Right renal cortex interstitium (tissue), 3 donors: ENCODE results near the gene RAD18. TPM values are rescaled to one million over a fixed set of nuclear protein-coding genes. Genes with fewer than 3 reads are reported as not detected.

ENCODE experiments used
- DNase-seq, 3 donors: peaks; one replicate each; pipeline ENCODE4 v3.0.0-alpha.2; 2013; ENCODE audit warnings: low read depth in 3 of 3, low spot score in 2 of 3
- polyA plus RNA-seq, 3 donors: library from polyadenylated mRNA; unstranded; fragments of 120-200 nt; gene quantifications; one replicate each; pipeline ENCODE4 v1.2.1, GENCODE V29; 2013; ENCODE audit not compliant: insufficient read length in 3 of 3

Gene RAD18
- polyA plus RNA-seq, 3 donors = 9.6 to 12.1 (median 11.7) TPM

GRCh38 chr3:8839607-8840325 lies 123.5 kb downstream of the RAD18 start:
- DNase-seq = no peak

- no peak for DNase-seq
Measured at GRCh38 chr3:8838765-8839423, 124.4 kb downstream of the RAD18 start.

- DNase-seq = no peak
Measured at GRCh38 chr3:8838234-8838633, 125.0 kb downstream of the RAD18 start.

GRCh38 chr3:8837162-8837561 lies 126.1 kb downstream of the RAD18 start:
- no peak for DNase-seq

GRCh38 chr3:8836096-8836495 lies 127.2 kb downstream of the RAD18 start:
- no peak for DNase-seq

- no peak for DNase-seq
Measured at GRCh38 chr3:8835385-8835784, 127.9 kb downstream of the RAD18 start.

- DNase-seq = no peak
Measured at GRCh38 chr3:8834974-8835373, 128.3 kb downstream of the RAD18 start.

- DNase-seq = no peak
Measured at GRCh38 chr3:8827641-8828040, 135.6 kb downstream of the RAD18 start.

Other genes starting within 250 kb of the RAD18 start
- gene CAV3, start 229.7 kb downstream of the RAD18 start, polyA plus RNA-seq = under 1 TPM; 0.33 to 0.57 (median 0.56) TPM
- under 1 TPM; 0.80 to 1.00 (median 0.88) TPM for gene OXTR, start 193.9 kb downstream of the RAD18 start, polyA plus RNA-seq